Stimulated activated CD4-positive, alpha-beta T cell treated with anti-CD3 and anti-CD28 coated beads, TNF-alpha, amount 100 ng/mL, for 24 hours (primary cell): Measurements from ENCODE around the gene RNPS1.
"Not testable (repeated sequence)": the region's sequence is repeated elsewhere in the genome, so short reads cannot be mapped to it uniquely, and the experiment has no call there.

Source experiments
- DNase-seq, 3 experiments: peaks; one replicate each; pipeline ENCODE4 v3.0.0-alpha.2; 2020; ENCODE audit warnings: low read depth in 3 of 3

Gene RNPS1

DNA sequence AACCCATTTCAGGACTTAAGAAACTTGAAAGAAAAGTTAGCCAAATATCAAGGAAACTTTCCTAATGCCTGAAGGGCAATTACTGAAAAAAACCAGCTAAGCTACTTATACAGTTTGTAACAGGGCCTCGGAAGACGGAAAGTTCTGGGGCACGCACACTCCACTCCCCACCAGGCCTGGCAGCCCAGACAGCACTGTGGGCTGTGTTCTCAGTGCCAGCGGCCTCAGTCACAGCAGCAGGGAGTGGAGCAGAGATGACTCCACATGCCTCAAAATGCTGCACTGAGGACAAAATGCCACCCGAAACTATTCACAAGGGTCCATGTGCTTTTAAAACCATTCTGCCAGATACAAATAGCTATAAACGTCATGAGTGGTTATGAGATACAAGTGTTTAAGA is 10.2 kb downstream of the RNPS1 start:
- DNase-seq: no peak

DNA sequence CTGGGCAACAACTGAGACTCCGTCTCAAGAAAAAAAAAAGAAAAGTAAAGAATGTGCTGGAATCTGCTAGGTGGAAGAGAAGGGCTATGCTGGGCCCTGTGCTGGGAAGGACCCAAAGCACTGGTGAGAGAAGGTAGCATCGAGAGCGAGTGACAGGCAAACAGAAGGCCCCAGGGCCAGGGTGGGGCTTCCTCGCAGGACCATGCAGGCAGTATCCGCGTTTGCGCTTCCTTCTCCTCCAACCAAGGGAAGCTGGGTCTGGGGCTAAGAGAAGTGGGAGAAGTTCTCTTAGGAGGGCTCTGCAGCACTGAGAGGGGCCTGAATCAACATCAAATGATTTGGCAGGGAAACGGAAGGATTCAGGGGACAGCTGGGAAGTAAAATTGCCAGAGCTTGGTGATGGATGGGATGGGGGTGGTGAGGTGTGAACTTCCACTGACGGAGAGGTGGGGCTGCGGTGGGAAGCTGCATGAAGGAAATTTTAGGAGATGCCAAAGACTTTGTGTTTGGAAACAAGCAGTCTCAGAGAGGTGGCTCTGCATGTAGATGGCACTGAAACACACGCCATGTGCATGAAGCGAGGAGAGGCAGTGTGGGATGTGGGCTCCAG is 11.3 kb downstream of the RNPS1 start:
- DNase-seq: no peak

DNA sequence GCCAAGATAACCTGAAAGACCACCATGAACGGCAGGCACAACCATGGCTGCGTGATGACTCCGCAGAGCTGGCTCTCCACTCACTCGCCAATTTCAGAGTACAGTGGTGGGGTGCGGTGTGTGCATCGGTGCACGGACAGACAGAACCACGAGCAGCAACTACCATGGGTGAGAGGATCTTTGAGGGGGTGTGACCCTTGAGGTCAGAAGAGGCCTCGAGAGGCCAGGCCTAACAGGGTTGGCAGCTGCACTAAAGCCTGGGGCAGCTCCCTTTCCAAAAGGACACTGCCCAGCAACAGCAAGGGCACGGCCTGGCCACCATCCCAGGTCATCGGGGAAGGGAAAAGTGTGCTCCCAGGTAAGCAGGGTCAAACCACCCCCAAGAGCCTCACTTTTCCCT is 14.6 kb downstream of the RNPS1 start:
- no peak for DNase-seq

DNA sequence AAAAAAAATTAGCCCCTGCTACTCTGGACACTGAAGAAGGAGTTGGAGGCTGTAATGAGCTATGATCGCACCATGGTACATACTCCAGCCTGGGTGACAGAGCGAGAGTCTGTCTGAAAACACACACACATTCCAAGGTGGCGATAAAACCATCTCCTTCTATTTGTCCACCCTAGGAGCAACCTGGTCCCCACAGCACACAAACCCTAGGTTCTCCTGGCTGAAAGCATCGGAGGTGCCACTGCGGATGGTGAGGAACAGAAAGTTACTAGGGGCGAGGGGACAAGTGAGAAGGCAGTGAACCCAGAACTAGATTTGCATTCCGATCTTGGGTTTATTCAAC is 15.1 kb downstream of the RNPS1 start:
- DNase-seq: no peak

DNA sequence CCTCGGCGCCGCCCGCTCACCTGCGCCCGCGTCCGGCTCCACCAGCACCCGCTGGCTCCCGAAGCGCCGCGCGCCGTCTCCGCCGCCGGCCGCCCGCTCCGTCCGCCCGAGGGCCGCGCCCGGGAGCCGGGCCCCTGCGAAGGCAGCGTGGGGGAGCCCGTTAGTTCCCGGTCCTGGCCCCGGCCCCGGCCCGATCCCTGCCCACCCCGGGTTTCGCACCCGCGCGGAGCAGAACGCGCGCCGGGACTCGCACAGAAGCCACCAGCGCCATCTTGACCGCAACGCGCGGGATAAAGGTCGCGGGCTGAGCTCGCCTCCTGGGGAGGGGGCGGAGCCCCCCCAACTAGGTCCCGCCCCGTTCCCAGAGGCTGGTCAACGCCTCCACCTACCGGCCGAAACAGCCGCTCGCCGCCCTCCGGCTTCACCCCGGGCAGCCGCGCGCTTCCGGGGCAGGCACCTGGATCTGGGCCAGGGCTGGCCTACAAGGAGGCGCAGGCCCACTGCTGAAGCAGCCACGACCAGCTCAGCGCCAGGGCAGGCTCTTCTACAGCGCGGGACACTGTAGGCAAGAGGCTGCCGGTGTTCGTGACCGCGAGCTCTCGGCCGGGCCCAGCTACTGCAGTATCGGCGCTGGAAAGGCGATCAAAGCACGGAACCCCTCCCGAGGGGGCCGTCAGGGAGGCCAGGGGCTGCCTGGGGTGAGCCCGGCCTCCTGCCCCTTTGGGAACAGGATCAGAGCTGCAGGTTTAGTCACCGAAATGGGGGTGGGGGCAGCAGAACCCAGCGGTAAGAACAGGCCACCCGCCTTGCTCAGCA is 16.4 kb downstream of the RNPS1 start, which contains the start of gene ECI1:
TSS of gene ECI1 (minus strand) at position 292 of the 816 bp plus-strand sequence. CDS start at position 271, 21 bp downstream.
- peak; percentile 58 to 88 (median 64) for DNase-seq

DNA sequence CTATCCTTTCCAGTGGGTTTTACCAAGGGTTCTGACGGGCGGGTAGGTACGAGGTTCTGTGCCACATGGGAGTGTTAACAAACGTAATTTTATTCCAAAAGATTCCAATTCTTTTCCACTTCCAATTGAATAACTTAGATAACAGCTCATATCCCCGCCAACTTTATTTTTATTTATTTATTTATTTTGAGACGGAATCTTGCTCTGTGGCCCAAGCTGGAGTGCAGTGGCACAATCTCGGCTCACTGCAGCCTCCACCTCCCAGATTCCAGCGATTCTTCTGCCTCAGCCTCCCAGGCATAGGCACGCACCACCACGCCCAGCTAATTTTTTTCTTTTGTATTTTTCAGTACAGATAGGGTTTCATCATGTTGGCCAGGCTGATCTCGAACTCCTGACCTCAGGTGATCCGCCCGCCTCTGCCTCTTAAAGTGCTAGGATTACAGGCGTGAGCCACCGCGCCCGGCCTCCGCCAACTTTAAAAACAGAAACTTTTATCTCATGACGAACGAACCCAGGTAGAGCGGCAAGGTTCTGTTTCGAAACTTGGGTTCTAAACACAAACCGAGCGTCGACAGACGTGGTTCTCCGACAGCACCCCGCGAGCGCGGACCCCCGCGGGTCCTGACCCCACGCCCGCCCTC is 17.2 kb downstream of the RNPS1 start:
- peak; percentile 24 to 46 (median 26) for DNase-seq

DNA sequence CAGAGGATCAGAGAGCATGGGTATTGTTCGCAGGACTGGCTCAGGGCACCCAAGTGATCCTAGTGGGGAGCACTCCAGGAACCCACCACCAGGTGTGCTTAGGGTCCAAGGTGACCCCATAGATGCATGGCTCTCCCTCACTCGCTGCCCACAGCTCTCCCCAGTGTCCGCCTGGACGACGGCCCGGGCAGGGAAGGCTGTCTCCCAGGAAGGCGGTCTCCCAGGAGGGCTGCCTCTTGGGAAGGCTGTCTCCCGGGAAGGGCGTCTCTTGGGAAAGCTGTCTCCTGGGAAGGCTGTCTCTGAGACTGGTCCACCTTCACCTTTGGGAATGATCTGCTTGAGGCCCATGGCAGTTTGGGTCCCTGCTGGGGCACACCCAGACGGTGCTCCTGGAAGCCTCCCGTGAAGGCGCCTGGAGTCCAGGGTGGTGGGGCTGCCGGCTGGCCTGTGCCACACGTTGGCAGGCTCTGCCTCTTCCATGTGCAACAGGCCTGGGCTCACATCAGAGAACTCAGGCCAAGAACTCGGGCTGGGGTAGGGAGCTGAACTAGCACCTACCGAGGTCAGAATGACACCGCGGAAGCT is 21.5 kb downstream of the RNPS1 start:
- no peak for DNase-seq

DNA sequence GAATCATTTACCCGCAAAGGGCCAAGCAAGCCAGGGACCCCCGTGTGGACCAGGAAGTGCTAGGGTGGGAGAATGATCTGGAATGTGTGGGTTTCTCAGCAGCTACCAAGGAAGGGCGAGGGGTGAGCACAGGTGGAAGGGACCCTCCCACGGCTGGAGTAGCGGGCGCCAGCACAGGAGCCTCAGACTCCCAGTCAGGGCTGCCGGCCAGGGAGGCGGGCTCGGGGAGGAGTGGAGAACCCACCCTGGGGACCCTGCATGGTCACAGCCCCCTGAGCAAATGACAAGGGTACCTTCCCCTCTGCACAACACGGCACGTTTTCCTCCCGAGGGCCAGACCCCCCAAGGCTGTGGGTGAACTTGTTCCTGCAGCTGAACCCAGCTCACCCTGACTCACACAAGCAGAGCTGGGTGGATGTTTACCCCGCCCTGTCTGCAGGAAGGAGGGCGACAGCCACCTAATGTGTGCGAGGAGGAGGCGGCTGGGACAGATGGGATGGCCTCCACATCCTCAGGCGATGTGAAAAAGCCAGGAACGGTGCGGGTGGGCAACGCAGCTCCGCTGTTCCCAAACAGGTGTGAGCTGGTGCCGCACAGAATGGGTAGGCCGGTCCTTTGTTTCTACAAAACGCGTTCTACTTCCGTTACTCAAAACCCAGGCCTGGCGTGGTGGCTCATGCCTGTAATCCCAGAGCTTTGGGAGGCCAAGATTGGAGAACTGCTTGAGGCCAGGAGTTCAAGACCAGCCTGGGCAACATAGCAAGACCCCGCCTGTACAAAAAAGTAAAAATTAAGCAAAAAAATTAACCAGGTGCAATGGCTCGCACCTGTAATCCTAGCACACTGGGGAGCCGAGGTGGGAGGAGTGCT is 22.8 kb downstream of the RNPS1 start:
- DNase-seq: no peak

DNA sequence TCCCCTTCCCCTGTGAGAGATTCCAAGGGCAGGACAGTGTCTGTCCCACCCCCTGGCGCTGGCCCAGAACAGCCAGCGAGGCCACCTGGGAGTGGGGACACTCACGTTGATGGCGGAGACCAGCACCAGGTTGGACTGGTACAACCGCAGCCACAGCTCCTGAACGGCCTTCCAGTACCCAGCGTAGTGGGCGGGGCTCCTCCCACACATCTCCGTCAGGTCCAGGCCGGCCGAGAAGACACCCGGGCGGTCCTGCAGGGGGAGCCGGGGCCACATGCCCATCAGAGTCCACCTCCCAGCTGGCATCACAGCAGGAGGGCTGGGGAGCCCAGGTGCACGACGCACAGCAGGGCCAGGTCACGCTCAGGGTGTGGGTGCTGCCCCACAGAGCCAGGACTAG is 23.6 kb downstream of the RNPS1 start:
- DNase-seq: no peak

DNA sequence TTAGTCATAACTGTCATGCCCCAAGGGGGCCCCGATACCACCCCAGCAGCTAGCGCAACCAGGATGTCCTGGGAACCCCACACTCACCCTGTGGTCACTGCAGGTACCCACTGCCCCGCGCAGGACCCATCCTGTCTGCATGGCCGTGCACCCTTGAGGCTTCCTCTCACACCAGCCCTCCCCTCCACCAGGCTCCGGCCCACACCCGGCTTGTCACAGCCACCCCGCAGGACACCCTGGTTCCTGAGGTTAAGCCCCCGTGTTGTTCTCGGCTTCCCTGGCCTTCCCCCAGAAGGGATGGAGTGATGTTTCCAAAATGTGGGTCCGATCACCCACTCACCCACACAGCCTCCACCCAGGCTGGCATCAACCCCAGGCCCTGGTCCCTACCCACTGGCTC is 24.1 kb downstream of the RNPS1 start:
- no peak for DNase-seq

DNA sequence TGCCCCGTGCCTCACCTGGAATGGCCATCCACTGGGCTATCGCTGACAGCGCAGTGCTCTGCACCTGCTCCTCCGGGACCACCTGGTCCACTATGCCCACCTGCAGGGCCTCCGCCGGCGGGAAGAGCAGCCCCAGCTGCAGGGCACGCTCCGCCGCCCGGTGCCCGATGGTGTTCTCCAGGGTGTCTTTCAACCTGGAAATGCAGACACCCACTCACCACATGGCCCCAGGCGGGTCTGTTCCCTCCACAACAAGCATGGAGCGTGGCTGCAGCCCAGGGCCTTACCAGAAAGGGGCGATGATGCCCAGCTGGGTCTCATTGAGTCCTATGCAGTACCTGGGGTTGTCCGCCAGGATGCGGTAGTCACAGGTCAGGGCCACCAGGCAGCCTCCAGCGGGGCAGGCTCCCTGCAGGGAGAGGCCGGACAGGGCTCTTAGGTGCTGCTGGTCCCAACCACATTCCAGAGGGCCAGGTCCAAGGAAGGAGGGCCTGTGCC is 24.8 kb downstream of the RNPS1 start:
- no peak for DNase-seq

DNA sequence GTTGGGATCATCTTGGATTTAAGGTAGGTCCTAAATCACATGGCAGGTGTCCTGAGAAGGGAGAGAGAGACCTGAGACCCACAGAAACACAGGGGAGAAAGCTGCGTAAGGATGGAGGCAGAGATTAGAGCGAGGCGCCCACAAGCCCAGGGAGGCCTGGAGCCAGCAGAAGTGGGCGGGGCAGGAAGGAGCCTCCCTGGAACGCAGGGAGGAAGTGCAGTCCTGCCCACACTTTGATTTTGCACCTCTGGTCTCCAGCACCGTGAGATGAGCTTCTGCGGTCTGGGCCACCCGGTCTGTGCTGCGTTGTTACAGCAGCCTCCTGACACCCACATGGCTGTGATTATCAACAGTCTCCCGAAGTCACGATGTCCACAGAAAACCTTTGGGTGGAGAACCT is 25.3 kb downstream of the RNPS1 start:
- DNase-seq: no peak

DNA sequence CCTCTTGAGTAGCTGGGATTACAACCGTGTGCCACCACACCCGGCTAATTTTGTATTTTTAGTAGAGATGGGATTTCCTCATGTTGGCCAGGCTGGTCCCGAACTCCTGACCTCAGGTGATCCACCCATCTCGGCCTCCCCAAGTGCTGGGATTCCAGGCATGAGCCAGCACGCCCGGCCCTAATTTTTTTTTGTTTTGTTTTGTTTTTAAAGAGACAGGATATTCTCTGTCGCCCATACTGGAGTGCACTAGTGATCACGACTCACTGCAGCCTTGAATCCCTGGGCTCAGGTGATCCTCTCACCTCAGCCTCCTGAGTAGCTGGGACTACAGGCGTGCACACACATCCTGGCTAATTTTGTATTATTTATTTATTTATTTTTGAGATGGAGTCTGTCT is 27.6 kb downstream of the RNPS1 start:
- DNase-seq: not testable (repeated sequence)

DNA sequence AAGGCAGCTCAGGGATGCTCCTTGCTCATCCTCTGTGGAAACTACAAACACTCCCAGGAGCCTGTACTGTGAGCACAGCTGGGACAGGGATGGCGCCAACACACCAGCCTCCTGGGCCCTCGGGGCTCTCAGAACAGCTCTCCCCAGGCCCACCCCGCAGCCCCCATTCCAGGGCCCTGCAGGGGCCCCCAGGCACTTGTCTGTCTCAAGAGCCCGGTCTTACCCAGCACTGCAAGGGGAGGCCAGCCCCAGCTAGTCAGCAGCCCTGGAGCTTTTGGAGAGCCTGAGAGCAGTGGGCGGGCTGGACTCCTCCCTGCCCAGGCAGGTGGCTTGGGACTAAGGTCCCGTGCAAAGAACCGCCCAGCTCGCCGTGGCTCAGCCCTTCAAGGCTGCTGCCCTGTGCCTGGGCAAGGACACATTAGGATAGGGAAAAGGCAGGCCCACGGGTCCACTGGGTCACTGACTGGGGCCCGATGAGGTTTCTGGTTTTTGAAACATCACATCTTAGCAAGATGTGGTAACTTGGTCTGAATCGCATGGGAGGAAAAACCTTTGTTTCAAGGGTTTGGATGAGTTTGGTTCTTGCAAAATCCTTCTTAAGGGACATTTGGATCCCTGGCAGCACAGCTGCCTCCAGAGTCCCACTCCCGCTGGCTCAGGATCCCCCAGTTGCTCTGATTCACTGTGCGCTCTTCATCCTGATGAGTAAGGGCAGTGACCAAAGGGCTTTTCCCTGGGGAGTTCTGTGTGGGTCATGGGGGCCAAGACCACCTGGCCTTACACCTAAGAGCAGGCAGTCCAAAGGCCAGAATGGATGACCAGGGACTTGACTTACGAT is 28.9 kb downstream of the RNPS1 start:
- no peak for DNase-seq

DNA sequence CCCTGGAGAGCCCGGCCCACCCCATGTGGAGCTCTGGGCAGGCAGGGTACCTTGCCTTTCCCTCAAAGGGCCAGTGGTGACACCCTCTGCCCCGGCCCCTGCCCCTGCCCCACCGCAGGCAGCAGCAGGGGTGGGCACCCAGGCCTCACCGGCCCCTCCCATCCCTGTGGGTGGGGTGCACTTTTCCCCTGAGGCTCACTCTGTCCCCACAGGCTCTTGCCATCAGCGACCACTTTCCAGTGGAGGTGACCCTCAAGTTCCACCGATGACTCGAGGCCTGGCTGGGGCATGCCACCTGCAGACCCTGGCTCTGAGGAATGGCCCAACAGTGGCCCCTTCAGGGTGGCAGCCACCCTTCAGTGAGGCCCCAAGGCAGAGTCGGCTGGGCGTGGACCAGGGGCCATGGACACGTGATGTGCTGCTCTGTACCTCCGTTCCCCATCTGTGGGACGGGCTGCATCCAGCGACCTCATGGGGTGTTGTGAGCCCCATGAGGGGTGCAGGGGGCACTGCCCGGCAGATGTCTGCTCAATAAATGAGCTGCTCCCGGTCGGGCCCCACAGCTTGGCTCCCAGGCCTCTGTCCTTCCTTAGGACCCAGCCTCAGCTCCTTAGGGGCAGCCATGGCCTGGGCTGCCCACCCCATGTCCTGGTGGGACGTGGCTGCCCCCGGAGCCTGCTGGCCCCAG is 29.6 kb downstream of the RNPS1 start:
- no peak for DNase-seq

DNA sequence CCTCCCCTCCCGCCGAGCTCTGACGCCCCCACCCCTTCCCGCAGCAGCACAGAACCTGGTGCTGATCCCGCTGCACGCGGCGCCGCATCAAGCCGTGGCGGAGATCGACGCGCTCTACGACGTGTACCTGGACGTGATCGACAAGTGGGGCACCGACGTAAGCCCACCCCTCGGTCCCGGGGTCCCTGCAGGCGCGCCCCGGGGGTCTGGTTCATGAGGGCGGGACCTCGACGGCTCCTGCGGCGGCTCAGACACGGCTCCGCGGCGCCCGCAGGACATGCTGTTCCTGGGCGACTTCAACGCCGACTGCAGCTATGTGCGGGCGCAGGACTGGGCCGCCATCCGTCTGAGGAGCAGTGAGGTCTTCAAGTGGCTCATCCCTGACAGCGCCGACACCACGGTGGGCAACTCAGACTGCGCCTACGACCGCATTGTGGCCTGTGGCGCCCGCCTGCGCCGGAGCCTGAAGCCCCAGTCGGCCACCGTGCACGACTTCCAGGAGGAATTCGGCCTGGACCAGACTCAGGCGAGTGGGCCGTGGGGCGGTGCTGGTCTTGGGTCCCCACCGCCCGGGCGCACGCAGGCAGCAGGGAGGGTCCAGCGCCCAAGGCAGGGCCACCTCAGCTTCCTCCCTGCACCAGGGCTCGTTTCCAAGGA is 30.3 kb downstream of the RNPS1 start:
- DNase-seq: no peak

DNA sequence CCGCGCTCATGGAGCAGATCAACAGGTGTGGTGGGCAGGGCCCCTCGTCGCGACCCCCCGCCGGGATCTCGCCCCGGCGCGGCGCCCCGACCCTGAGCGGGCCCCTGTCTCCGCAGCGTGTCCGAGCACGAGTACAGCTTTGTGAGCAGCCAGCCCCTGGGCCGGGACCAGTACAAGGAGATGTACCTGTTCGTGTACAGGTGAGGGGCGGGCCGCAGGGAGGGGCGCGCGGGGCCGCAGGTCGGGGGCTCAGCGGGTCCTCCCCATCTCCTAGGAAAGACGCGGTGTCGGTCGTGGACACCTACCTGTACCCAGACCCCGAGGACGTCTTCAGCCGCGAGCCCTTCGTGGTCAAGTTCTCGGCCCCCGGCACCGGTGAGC is 30.8 kb downstream of the RNPS1 start:
- no peak for DNase-seq

DNA sequence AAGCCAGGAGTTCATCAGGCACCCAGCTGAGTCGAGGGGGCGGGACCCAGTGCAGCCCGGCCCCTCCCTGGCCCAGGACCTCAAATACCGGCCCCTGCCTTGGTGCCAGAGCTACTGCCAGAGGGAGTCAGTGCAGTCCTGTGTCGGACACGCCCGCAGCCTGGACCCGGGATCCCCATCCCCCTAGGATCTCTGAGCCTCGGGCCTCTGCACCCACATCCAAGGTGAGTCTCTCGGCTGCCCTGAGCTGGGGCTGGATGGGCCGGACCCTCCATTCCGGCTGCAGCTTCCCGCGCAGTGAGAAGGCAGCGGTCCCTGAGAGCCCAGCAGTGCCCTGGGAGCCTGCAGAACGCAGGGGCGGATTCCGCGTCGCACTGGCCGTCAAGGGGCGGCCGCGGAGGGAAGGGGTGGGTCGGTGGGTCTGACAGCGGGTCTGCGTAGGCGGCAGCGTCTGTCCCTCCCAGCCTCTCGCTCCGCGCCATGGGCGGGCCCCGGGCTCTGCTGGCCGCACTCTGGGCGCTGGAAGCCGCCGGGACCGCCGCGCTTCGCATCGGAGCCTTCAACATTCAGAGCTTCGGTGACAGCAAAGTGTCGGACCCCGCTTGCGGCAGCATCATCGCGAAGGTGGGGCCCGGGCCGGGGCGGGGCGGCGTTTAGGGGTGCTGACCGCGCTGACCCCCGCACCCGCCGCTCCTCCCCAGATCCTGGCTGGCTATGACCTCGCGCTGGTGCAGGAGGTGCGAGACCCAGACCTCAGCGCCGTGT is 31.4 kb downstream of the RNPS1 start, which contains the start of gene DNASE1L2:
TSS of gene DNASE1L2 (plus strand) at position 108 of the 765 bp plus-strand sequence. CDS start at position 481, 373 bp downstream.
- no peak for DNase-seq
